Neuronal stem cell (in vitro differentiated cells): Measurements from ENCODE around the gene ADSL.

ENCODE experiments used
- DNase-seq: peaks from one replicate; pipeline ENCODE4 v3.0.0-alpha.2; 2013; ENCODE audit warnings: low spot score
- H2AFZ ChIP-seq: one replicate; pipeline ENCODE4 v1.6.1; 2013; ENCODE audit warnings: mild to moderate bottlenecking, low read length, inconsistent platforms
- H2AK5ac ChIP-seq: 2 replicates; pipeline ENCODE4 v1.6.1; 2013; ENCODE audit warnings: low read depth, mild to moderate bottlenecking, inconsistent platforms, low read length, moderate library complexity, mixed read lengths
- H2BK120ac ChIP-seq: 2 replicates; pipeline ENCODE4 v1.6.1; 2013; ENCODE audit warnings: low read depth, mild to moderate bottlenecking, inconsistent platforms, low read length, moderate library complexity, mixed read lengths
- H2BK12ac ChIP-seq: one replicate; pipeline ENCODE4 v1.6.1; 2013; ENCODE audit warnings: low read length, inconsistent platforms
- H2BK15ac ChIP-seq: 2 replicates; pipeline ENCODE4 v1.6.1; 2013; ENCODE audit warnings: mild to moderate bottlenecking, low read length, inconsistent platforms, mixed read lengths
- H2BK5ac ChIP-seq: one replicate; pipeline ENCODE4 v1.6.1; 2013; ENCODE audit warnings: inconsistent platforms, mild to moderate bottlenecking, low read length, moderate library complexity
- H3K14ac ChIP-seq: one replicate; pipeline ENCODE4 v1.6.1; 2013; ENCODE audit warnings: low read length, inconsistent platforms
- H3K18ac ChIP-seq: 2 replicates; pipeline ENCODE4 v1.6.1; 2013; ENCODE audit warnings: low read length, inconsistent platforms
- H3K23ac ChIP-seq: 2 replicates; pipeline ENCODE4 v1.6.1; 2013; ENCODE audit warnings: low read depth, mild to moderate bottlenecking, mixed read lengths, low read length, inconsistent platforms; ENCODE audit not compliant: poor library complexity
- H3K27ac ChIP-seq: replicated peaks from 3 replicates; pipeline ENCODE4 v1.5.1; 2013; ENCODE audit warnings: low read length, inconsistent platforms
- H3K27me3 ChIP-seq, 3 experiments: 2 replicates each; pipeline ENCODE4 v1.6.1; 2013; ENCODE audit warnings: low read length in 3 of 3, mild to moderate bottlenecking in 2 of 3, inconsistent platforms in 1 of 3, low read depth in 1 of 3, mixed read lengths in 1 of 3, moderate library complexity in 1 of 3; ENCODE audit not compliant: control insufficient read depth in 3 of 3, insufficient read depth in 3 of 3
- H3K36me3 ChIP-seq, 2 donors: replicated peaks in 1 of 2; 2 replicates each; pipeline ENCODE4 v1.6.1; 2013; ENCODE audit warnings: low read length in 2 of 2; ENCODE audit not compliant: control insufficient read depth in 2 of 2, insufficient read depth in 2 of 2
- H3K4ac ChIP-seq: 2 replicates; pipeline ENCODE4 v1.6.1; 2013; ENCODE audit warnings: inconsistent platforms, mild to moderate bottlenecking, low read length, moderate library complexity
- H3K4me1 ChIP-seq, 2 donors: 1 replicate in 1 of 2; 2 replicates in 1 of 2; pipeline ENCODE4 v1.6.1; 2013; ENCODE audit warnings: low read length in 2 of 2, low read depth in 1 of 2; ENCODE audit not compliant: control insufficient read depth in 2 of 2, insufficient read depth in 1 of 2
- H3K4me2 ChIP-seq: one replicate; pipeline ENCODE4 v1.6.1; 2013; ENCODE audit warnings: mild to moderate bottlenecking, low read length, inconsistent platforms; ENCODE audit not compliant: insufficient read depth, poor library complexity, severe bottlenecking
- H3K4me3 ChIP-seq, 2 donors: 2 replicates each; pipeline ENCODE4 v1.5.1; 2013; ENCODE audit warnings: low read length in 2 of 2, mild to moderate bottlenecking in 2 of 2, inconsistent platforms in 1 of 2, moderate library complexity in 1 of 2
- H3K79me1 ChIP-seq: one replicate; pipeline ENCODE4 v1.6.1; 2013; ENCODE audit warnings: low read depth, mild to moderate bottlenecking, inconsistent platforms, low read length, moderate library complexity
- H3K9ac ChIP-seq: one replicate; pipeline ENCODE4 v1.6.1; 2013; ENCODE audit warnings: mild to moderate bottlenecking, low read depth, low read length, inconsistent platforms; ENCODE audit not compliant: poor library complexity
- H3K9me3 ChIP-seq, 2 donors: replicated peaks in 1 of 2; 2 replicates each; pipeline versions ENCODE3 to v1.6.1; 2013; ENCODE audit warnings: low read length in 2 of 2, mild to moderate bottlenecking in 2 of 2, inconsistent platforms in 1 of 2, low read depth in 1 of 2, mixed read lengths in 1 of 2, moderate library complexity in 1 of 2; ENCODE audit not compliant: control insufficient read depth in 2 of 2, insufficient read depth in 1 of 2
- H4K8ac ChIP-seq: one replicate; pipeline ENCODE4 v1.6.1; 2013; ENCODE audit warnings: low read depth, mild to moderate bottlenecking, inconsistent platforms, low read length, moderate library complexity
- H4K91ac ChIP-seq: one replicate; pipeline ENCODE4 v1.6.1; 2013; ENCODE audit warnings: low read length, low read depth, mild to moderate bottlenecking, inconsistent platforms; ENCODE audit not compliant: poor library complexity
- WGBS, 2 donors: extraction: QIAGEN DNeasy Blood & Tissue Kit; methylation state at CpG; one replicate each; pipeline ENCODE4 v1.1.7; 2013; ENCODE audit warnings: missing lambda C conversion rate in 2 of 2, mixed read lengths in 1 of 2; ENCODE audit not compliant: insufficient read length in 2 of 2, insufficient replicate concordance in 1 of 2; ENCODE audit errors: extremely low coverage in 2 of 2; 5-methylcytosine and 5-hydroxymethylcytosine counted together

The ADSL gene

DNA sequence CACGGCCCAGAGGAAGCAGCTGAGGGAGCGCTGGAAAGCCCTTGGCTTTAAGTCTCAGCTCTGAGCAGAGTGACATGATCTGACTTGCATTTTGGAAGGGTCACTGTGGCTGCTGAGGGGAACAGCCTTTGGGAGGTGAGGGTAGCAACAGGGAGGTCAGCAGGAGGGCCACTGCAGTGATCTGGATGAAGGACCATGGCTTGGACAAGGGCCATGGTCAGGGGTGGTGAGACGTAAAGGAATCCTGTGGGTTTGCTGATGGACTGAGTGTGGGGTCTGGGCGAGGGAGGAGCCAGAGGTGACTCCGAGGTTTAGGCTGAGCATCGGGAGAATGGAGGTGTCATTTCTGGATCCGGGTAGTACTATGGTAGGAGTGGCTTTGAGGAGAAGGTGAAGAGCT, 57.4 kb downstream of the ADSL start:
- peaks cover 42 to 80% of the 10 kb centered on the region in 2 donors for H3K36me3 ChIP-seq
- no peaks in the 10 kb centered on the region for H3K4me1 ChIP-seq
- no peak overlapping the region for H4K8ac ChIP-seq
- H3K4me3 ChIP-seq, result no peak overlapping the region
- no peak overlapping the region for H3K14ac ChIP-seq
- H2BK12ac ChIP-seq, result no peak overlapping the region
- H3K9me3 ChIP-seq, result no peaks in the 10 kb centered on the region
- H3K18ac ChIP-seq, result no peak overlapping the region
- H3K4me2 ChIP-seq, result no peak overlapping the region
- H4K91ac ChIP-seq, result no peak overlapping the region
- no peak overlapping the region for H3K4ac ChIP-seq
- peaks cover 9% of the 10 kb centered on the region for H3K79me1 ChIP-seq
- H2AK5ac ChIP-seq, result no peak overlapping the region
- H2BK120ac ChIP-seq, result no peak overlapping the region
- H3K23ac ChIP-seq, result no peak overlapping the region
- no CpG with 5 or more reads among the region's 7 CpGs for WGBS, 2 donors
- no peaks in the 10 kb centered on the region for H3K27me3 ChIP-seq
- no peak overlapping the region for H3K9ac ChIP-seq
- no peak overlapping the region for H2BK15ac ChIP-seq
- no peak overlapping the region for H3K27ac ChIP-seq
- no peak for DNase-seq
- H2BK5ac ChIP-seq, result no peak overlapping the region
- H2AFZ ChIP-seq, result no peak overlapping the region

- H3K23ac ChIP-seq, result no peak overlapping the region
These were observed 58.2 kb downstream of the ADSL start for GRCh38 chr22:40404251-40405177.

DNA sequence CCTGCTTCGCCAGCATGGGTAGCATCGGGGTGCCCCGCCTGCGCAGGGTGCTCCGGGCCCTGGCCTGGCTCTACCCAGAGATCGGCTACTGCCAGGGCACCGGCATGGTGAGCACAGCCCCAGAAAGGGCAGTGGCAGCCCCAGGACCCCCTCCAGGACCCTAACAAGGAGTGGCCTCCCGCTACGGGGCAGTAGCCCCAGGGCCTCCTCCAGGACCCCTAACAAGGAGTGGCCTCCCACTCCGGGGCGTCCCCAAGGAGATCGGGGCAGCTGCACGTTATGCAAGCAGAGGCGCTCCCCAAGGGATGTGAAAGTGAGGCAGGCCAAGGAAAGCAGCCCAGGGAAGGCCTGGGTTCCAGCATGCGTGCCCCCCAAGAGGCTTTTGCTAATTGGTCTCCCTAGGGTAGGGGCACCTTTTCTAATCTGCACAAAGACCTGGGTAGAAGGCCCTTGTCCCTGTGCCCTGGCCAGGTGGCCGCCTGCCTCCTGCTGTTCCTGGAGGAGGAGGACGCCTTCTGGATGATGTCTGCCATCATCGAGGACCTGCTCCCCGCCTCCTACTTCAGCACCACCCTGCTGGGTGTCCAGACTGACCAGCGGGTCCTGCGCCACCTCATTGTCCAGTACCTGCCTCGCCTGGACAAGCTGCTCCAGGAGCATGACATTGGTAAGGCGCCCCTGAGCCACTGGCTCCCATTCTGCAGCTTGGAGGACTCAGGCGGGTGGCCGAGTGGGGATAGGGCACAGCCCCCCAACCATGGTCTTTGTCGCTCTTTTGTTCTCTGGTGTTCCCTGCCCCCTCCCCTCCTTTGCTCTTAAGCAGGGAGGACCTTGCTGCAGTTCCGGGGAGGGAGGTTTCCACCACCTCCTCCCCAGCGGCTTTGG, 59.1 kb downstream of the ADSL start:
- no peak for DNase-seq
- H4K91ac ChIP-seq, result no peak overlapping the region
- H3K27me3 ChIP-seq, result no peaks in the 10 kb centered on the region

More at GRCh38 chr22:40404251-40405177, 58.2 kb downstream of the ADSL start:
- no peak for DNase-seq
- H2AK5ac ChIP-seq, result peak overlapping the region; percentile 46
- peak overlapping the region; percentile 41 for H3K14ac ChIP-seq
- H2BK120ac ChIP-seq, result no peak overlapping the region
- no peak overlapping the region for H3K4ac ChIP-seq
- no peaks in the 10 kb centered on the region for H3K4me1 ChIP-seq
- H2BK12ac ChIP-seq, result no peak overlapping the region
- H2BK15ac ChIP-seq, result no peak overlapping the region
- no peak overlapping the region for H3K4me2 ChIP-seq
- H3K36me3 ChIP-seq, result peaks cover 42 to 89% of the 10 kb centered on the region in 2 donors
- H4K8ac ChIP-seq, result no peak overlapping the region
- no peak overlapping the region for H4K91ac ChIP-seq
- peaks cover 9% of the 10 kb centered on the region for H3K79me1 ChIP-seq
- H3K9ac ChIP-seq, result no peak overlapping the region
- no CpG with 5 or more reads among the region's 25 CpGs for WGBS, 2 donors
- no peak overlapping the region for H2BK5ac ChIP-seq
- no peak overlapping the region for H2AFZ ChIP-seq
- H3K4me3 ChIP-seq, result no peak overlapping the region
- no peak overlapping the region for H3K27ac ChIP-seq
- no peaks in the 10 kb centered on the region for H3K27me3 ChIP-seq
- H3K18ac ChIP-seq, result no peak overlapping the region
- H3K9me3 ChIP-seq, result no peaks in the 10 kb centered on the region

More for the DNA sequence above, 59.1 kb downstream of the ADSL start:
- H3K36me3 ChIP-seq, result peaks cover 49 to 98% of the 10 kb centered on the region in 2 donors
- no peak overlapping the region for H3K4me2 ChIP-seq
- H2BK5ac ChIP-seq, result peak overlapping the region; percentile 60
- H3K9ac ChIP-seq, result no peak overlapping the region
- no CpG with 5 or more reads among the region's 28 CpGs for WGBS, 2 donors
- H3K14ac ChIP-seq, result no peak overlapping the region
- peaks cover 9% of the 10 kb centered on the region for H3K79me1 ChIP-seq
- H3K4me3 ChIP-seq, result no peak overlapping the region
- H2BK12ac ChIP-seq, result no peak overlapping the region
- H2BK120ac ChIP-seq, result no peak overlapping the region
- no peak overlapping the region for H3K18ac ChIP-seq
- H2BK15ac ChIP-seq, result no peak overlapping the region
- no peaks in the 10 kb centered on the region for H3K9me3 ChIP-seq
- H4K8ac ChIP-seq, result no peak overlapping the region
- no peak overlapping the region for H3K27ac ChIP-seq
- H3K4me1 ChIP-seq, result no peaks in the 10 kb centered on the region
- no peak overlapping the region for H3K4ac ChIP-seq
- peak overlapping the region; percentile 47 for H3K23ac ChIP-seq
- H2AK5ac ChIP-seq, result peak overlapping the region; percentile 46
- no peak overlapping the region for H2AFZ ChIP-seq
